ENCODE measurements around the gene SPDYE1.
A peak's percentile ranks its signal among the peaks of the same experiment; 100 is the strongest.
"Not testable (repeated sequence)": the region's sequence is repeated elsewhere in the genome, so short reads cannot be mapped to it uniquely, and the experiment has no call there.

The SPDYE1 gene

DNA sequence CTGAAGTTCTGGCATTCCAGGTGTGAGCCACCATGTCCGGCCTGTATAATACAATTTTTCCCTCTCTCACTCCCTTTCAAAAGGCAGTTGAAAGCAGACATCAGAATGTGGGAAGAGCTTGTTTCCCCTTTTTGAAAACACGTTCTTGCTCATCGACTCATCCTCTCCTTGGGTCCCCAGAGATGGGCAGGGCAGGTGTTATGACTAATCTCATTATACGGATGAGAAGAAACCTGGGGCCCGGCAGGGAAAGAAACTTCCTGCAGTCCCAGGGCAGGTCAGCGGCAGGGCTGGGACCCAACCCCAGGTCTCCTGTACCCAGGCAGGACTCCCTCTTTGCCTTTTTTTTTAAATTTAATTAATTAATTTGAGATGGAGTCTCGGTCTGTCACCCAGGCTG is 4.8 kb upstream of the SPDYE1 start:
- DNase-seq (ENCODE audit: low read depth in 2 of 2), result not testable (repeated sequence)

DNA sequence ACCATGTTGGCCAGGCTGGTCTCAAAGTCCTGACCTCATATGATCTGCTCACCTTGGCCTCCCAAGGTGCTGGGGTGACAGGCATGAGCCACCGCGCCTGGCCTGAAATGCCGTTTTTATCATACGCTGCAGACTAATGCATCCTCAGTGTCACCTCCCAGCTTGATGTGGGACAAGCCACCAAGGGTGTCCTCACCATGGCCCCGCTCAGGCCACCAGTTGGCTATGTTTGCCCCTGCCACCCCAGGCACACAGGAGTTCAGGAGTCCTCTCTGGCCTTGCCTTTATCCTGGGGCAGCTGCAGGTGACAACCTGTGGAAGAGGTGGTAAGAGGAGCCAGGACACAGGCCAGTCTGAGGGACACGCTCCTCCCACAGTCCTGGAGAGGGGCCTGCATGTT is 3.0 kb upstream of the SPDYE1 start:
- DNase-seq (ENCODE audit: low read depth in 2 of 2), result not testable (repeated sequence)

- DNase-seq (ENCODE audit: low read depth in 2 of 2), result not testable (repeated sequence)
These were observed 14.4 kb downstream of the SPDYE1 start for GRCh38 chr7:44012081-44012480.

DNA sequence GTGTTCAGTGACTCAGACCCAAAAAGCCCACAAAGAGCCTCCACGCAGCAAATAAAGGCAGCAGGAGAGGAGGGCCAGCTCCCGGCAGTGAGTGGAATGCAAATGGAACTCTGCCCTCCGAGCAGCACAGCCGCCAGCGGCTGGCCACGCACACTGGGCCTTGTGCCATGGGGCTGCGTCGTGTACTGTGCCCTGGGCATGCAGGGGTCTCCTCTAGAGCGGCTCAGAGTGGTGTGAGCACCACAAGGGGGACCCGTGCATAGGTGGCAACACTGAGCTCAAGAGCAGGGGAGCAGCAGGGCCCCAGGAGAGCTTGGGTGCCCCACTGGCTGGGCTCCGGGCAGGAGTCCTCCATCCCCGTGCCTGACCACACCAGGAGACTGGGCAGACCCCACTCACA is 17.4 kb downstream of the SPDYE1 start:
- not testable (repeated sequence) for DNase-seq (ENCODE audit: low read depth in 2 of 2)

GRCh38 chr7:44018857-44019807 is 21.4 kb downstream of the SPDYE1 start:
- DNase-seq (ENCODE audit: low read depth in 2 of 2), result peak; percentile 98 to 99

- not testable (repeated sequence) for DNase-seq (ENCODE audit: low read depth in 2 of 2)
These were observed 22.1 kb downstream of the SPDYE1 start for GRCh38 chr7:44019825-44020224.

DNA sequence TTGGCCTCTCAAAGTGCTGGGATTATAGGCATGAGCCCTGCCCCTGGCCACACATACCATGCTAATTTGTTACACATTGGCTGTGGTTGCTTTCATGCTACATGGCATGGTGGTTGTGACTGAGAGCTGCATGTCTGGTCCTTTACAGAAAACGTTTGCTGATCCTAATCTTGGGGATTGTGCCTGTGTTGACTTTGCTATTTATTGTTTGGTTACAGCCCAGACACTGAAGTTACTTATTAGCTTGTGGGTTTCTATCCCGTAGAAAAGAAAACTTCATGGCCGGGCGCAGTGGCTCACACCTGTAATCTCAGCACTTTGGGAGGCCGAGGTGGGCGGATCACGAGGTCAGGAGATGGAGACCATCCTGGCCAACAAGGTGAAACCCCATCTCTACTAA is 24.4 kb downstream of the SPDYE1 start:
- not testable (repeated sequence) for DNase-seq (ENCODE audit: low read depth in 2 of 2)

DNA sequence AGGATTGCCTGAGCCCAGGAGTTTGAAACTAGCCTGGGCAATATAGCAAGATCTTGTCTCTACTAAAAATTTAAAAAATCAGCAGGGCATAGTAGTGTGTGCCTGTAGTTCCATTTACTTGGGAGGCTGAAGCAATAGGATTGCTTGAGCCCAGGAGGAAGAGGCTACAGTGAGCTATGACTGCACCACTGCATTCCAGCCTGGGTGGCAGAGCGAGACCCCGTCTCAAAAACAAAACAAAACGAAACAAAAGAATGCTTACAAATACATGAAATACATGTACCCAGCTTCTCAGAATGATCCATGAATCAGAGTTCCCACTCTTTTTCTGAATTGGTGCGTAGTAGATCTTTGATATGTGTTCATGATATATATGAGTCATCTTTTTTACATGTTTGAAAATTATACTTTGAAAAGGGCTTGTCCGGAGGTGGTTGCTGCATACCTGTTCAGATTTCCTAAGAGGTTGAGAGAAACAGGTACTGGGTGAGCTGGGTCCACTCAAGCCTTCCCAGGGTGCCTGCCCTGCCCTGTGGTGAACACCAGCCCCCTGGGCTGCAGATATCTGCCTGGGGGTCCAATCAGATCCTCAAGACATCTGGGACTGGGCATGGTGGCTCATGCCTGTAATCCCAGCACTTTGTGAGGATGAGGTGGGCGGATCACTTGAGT is 25.2 kb downstream of the SPDYE1 start:
- not testable (repeated sequence) for DNase-seq (ENCODE audit: low read depth in 2 of 2)

- DNase-seq (ENCODE audit: low read depth in 2 of 2), result not testable (repeated sequence)
These were observed 31.7 kb downstream of the SPDYE1 start for GRCh38 chr7:44029433-44029832.

DNA sequence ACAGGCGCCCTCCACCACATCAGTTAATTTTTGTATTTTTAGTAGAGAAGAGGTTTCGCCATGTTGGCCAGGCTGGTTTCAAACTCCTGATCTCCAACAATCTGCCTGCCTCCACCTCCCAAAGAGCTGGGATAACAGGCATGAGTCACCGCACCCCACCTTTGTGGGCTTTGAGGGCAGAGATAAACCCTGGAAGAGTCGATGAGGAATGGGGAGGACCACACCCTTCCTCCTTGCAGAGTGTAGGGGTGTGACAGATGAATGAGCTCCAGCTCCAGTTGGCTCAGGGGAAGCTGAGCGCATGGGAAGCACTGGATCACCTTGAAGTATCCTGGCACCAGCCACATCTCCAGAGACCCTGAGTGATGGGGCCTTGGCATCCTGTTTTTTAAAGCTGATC is 32.3 kb downstream of the SPDYE1 start:
- not testable (repeated sequence) for DNase-seq (ENCODE audit: low read depth in 2 of 2)

- DNase-seq (ENCODE audit: low read depth in 2 of 2), result not testable (repeated sequence)
These were observed 33.6 kb downstream of the SPDYE1 start for GRCh38 chr7:44031319-44031718.

DNA sequence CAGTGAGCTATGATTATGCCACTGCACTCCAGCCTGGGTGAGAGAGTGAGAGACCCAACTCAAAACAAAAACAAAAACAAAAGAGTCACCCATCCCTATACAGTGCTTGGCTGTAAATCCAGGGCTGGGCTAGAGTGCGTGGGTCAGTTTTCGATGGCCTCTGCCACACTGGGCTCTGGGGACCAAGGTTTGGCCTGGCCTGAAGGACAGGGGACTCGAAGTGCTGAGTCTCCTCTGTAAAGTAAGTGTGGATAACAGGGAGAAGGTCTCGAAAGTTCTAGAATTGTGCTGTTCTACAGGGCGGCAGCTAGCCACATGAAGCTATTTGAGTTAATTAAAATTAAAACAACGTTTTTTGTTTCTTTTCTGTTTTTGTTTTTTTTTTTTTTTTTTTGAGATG is 34.3 kb downstream of the SPDYE1 start:
- not testable (repeated sequence) for DNase-seq (ENCODE audit: low read depth in 2 of 2)

DNA sequence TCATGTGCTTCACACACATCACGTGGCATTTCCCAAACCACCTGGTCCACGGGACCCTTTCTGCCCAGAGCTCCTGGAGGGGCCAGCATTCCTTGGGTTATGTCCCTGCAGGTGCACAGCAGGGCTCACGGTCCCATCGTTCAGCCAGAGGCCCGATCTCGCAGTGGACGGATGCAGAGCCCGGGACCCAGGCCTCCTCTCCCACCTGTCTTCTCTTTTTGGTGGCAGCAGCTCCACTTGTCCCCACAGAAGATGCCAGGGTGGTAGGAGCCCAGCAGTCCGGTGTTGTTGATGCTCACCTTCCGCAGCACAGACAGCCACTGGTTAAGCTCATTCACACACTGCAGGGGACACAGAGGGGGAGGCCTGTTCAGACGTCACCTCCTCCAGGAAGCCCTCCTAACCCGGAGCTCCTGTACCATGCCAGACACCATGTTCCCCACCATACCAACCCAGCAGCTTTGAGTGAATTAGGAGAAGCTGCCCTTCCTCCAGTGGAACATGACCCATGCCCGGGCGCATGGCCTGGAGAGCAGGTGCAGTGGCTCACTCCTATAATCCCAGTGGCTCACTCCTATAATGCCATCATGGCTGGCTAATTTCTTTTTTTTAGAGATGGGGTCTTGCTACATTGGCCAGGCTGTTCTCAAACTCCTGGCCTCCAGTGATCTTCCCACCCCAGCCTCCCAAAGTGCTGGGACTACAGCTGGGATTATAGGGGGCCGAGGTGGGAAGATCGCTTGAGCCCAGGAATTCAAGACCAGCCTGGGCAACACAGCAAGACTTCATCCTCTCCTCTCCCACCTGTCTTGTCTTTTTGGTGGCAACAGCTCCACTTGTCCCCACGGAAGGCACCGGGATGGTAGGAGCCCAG is 36.5 kb downstream of the SPDYE1 start:
- not testable (repeated sequence) for DNase-seq (ENCODE audit: low read depth in 2 of 2)

GRCh38 chr7:44036364-44036763 is 38.7 kb downstream of the SPDYE1 start:
- peak in 1 of 2 donors; percentile 42 for DNase-seq (ENCODE audit: low read depth in 2 of 2)

- not testable (repeated sequence) for DNase-seq (ENCODE audit: low read depth in 2 of 2)
These were observed 40.3 kb downstream of the SPDYE1 start for GRCh38 chr7:44037951-44038350.

DNA sequence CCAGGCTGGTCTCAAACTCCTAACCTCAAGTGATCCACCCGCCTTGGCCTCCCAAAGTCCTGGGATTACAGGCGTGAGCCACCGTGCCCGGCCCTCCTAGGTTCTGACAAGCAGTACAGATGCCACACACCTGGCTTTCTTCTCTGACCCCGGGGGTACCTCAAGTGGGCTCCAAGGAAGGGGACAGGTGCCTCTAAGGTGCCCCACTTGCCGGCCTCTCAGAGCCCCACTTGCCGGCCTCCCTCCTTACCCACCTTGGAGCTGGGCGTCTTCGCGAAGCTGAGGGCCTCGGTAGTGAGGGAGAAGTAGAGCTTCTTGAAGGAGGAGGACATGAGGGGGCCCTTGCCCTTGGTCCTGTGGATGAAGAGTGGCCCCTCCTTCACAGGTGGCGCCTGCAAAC is 40.9 kb downstream of the SPDYE1 start:
- DNase-seq (ENCODE audit: low read depth in 2 of 2), result not testable (repeated sequence)

GRCh38 chr7:44038961-44039558 is 41.4 kb downstream of the SPDYE1 start:
- DNase-seq (ENCODE audit: low read depth in 2 of 2), result peak; percentile 62 to 79

GRCh38 chr7:44039800-44040492 is 42.2 kb downstream of the SPDYE1 start:
- DNase-seq (ENCODE audit: low read depth in 2 of 2), result not testable (repeated sequence)

- peak in 1 of 2 donors; percentile 53 for DNase-seq (ENCODE audit: low read depth in 2 of 2)
These were observed 42.8 kb downstream of the SPDYE1 start for GRCh38 chr7:44040493-44040891.

- DNase-seq (ENCODE audit: low read depth in 2 of 2), result no peak
These were observed 44.5 kb downstream of the SPDYE1 start for GRCh38 chr7:44042221-44042620.

DNA sequence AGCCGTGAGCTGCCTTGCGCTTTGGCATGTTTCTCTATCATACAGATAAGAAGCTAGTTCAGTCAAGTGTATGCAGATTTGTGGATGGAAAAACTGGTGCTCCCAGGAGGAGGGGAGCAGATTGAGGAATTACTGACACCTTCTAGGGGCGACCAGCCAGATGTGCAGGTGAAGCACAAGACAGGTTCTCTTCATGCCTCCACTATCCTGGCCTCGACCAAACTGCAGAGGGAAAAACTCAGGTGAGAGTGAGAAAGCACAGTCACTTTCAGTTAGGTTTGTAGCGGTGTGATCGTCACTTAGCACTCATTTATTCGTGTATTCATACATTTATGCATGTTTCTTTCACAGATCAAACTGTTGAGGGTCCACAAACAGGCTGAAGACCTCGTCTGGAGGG is 46.2 kb downstream of the SPDYE1 start:
- no peak for DNase-seq (ENCODE audit: low read depth in 2 of 2)

Data from stimulated activated CD4-positive, alpha-beta T cell treated with anti-CD3 and anti-CD28 coated beads, Interleukin-4, amount 100 ng/mL, for 48 hours (primary cell).